K562 (cell line): ENCODE measurements around the gene CHCHD6. TPM values are rescaled to one million over a fixed set of nuclear protein-coding genes. Genes with fewer than 3 reads are reported as not detected.

Experiments
- ATAC-seq: fragments of 200-7000 bp; cut with Tn5 transposase; 3 replicates; pipeline ENCODE4 v1.9.1; 2020; ENCODE audit warnings: moderate library complexity
- BruUV-seq: library from RNA; stranded (reverse); fragments of 400-500 nt; replicated peaks from 2 replicates; lab custom pipeline; 2021; lab: Mats Ljungman, UMichigan
- CTCF ChIA-PET: fragments of 300-600 bp; formaldehyde crosslinking; extraction: SDS; loops from one replicate; lab custom pipeline; 2021; ENCODE audit warnings: low intra/inter-chr PET ratio; lab: Yijun Ruan, JAX
- POLR2A ChIA-PET: fragments of 300-600, 350-650 bp; sonication (Branson Sonifier 250); formaldehyde crosslinking; extraction: SDS; loops from one replicate; lab custom pipeline; 2021; ENCODE audit warnings: antibody characterized with exemption, inconsistent platforms; lab: Yijun Ruan, JAX
- DNase-seq, 4 experiments: peaks; one replicate each; pipeline versions ENCODE4 v3.0.0 to v3.0.0-alpha.2; 2011 to 2018; ENCODE audit warnings: low spot score in 3 of 4, mixed read lengths in 3 of 4; ENCODE audit errors: extremely low read depth in 1 of 4
- FAIRE-seq: peaks from 2 replicates; lab custom pipeline; 2011; peaks lifted over from hg19 to GRCh38; lab: Jason Lieb, UNC
- H2AFZ ChIP-seq: 2 replicates; pipeline ENCODE4 v1.6.0; 2011; ENCODE audit warnings: low read depth, low read length, control low read depth, inconsistent platforms
- H3K27ac ChIP-seq: fragments of 200-600 bp; 3 replicates; pipeline ENCODE4 v1.8.0; 2011; ENCODE audit warnings: low read depth, mild to moderate bottlenecking, control low read depth, inconsistent platforms, low read length, moderate library complexity, mixed read lengths; ENCODE audit errors: extremely low read depth
- H3K27me3 ChIP-seq, 2 experiments: fragments of 300-600 bp in 1 of 2; 2 replicates in 1 of 2; 3 replicates in 1 of 2; pipeline versions ENCODE4 v1.6.0 to v1.8.0; 2011; ENCODE audit warnings: inconsistent platforms in 2 of 2, low read length in 2 of 2, mild to moderate bottlenecking in 1 of 2, mixed read lengths in 1 of 2, moderate library complexity in 1 of 2; ENCODE audit not compliant: control insufficient read depth in 2 of 2, insufficient read depth in 2 of 2
- H3K36me3 ChIP-seq: fragments of 300-600 bp; 3 replicates; pipeline ENCODE4 v1.8.0; 2011; ENCODE audit warnings: mild to moderate bottlenecking, low read length, inconsistent platforms; ENCODE audit not compliant: control insufficient read depth, insufficient read depth
- H3K4me1 ChIP-seq, 2 experiments: fragments of 200-600 bp in 1 of 2; replicated peaks in 1 of 2; 2 replicates in 1 of 2; 3 replicates in 1 of 2; pipeline versions ENCODE4 v1.5.1 to v1.8.0; 2011; ENCODE audit warnings: inconsistent platforms in 2 of 2, low read length in 2 of 2, mild to moderate bottlenecking in 1 of 2, mixed read lengths in 1 of 2, moderate library complexity in 1 of 2; ENCODE audit not compliant: control insufficient read depth in 2 of 2, insufficient read depth in 2 of 2
- H3K4me2 ChIP-seq: 2 replicates; pipeline ENCODE4 v1.6.1; 2011; ENCODE audit warnings: low read length, control low read depth, inconsistent platforms, mixed read lengths; ENCODE audit not compliant: insufficient read depth
- H3K4me3 ChIP-seq: fragments of 200-600 bp; sonication (generic), shearing (Covaris generic); 2 replicates; pipeline ENCODE4 v1.5.1; 2016; ENCODE audit warnings: control low read depth, inconsistent platforms
- H3K79me2 ChIP-seq: fragments of 200-600 bp; 3 replicates; pipeline ENCODE4 v1.8.0; 2011; ENCODE audit warnings: low read length, inconsistent platforms; ENCODE audit not compliant: control insufficient read depth, insufficient read depth
- H3K9ac ChIP-seq, 2 experiments: 2 replicates each; pipeline versions ENCODE4 v1.6.0 to v1.6.1; 2011; ENCODE audit warnings: low read depth in 2 of 2, low read length in 2 of 2, control low read depth in 1 of 2, inconsistent platforms in 1 of 2, mild to moderate bottlenecking in 1 of 2, mixed read lengths in 1 of 2; ENCODE audit not compliant: insufficient read depth in 1 of 2
- H3K9me1 ChIP-seq: one replicate; pipeline ENCODE4 v1.6.0; 2011; ENCODE audit warnings: inconsistent platforms, mild to moderate bottlenecking, low read length, moderate library complexity; ENCODE audit not compliant: control insufficient read depth, insufficient read depth
- H3K9me3 ChIP-seq: replicated peaks from 2 replicates; pipeline ENCODE4 v1.5.1; 2011; ENCODE audit warnings: low read depth, low read length, inconsistent platforms; ENCODE audit not compliant: control insufficient read depth, insufficient read depth
- H4K20me1 ChIP-seq: replicated peaks from 2 replicates; pipeline ENCODE4 v1.6.1; 2011; ENCODE audit warnings: low read length, inconsistent platforms, mixed read lengths; ENCODE audit not compliant: control insufficient read depth, insufficient read depth
- BRF1 ChIP-seq: IDR thresholded peaks from 3 replicates; pipeline ENCODE4 v1.6.1; 2011; ENCODE audit warnings: borderline replicate concordance, mild to moderate bottlenecking; ENCODE audit not compliant: insufficient read length; ENCODE audit errors: extremely low read depth
- CEBPB ChIP-seq: fragments of 450-650 bp; IDR thresholded peaks from 2 replicates; pipeline ENCODE4 v1.6.1; 2016; ENCODE audit warnings: missing genetic modification characterization, missing compliant biosample characterization
- HOXB6 ChIP-seq: fragments of 250-450 bp; sonication (Bioruptor Pico); IDR thresholded peaks from 2 replicates; pipeline ENCODE4 v1.5.1; 2022; ENCODE audit warnings: mild to moderate bottlenecking, borderline replicate concordance
- MAFF ChIP-seq: IDR thresholded peaks from 2 replicates; pipeline ENCODE4 v1.6.1; 2012; ENCODE audit warnings: low read length, improper control_type of control experiment
- RBBP5 ChIP-seq: fragments of 200-600 bp; sonication (generic); IDR thresholded peaks from 2 replicates; pipeline ENCODE4 v1.6.1; 2012; ENCODE audit warnings: borderline replicate concordance, mild to moderate bottlenecking, low read length, control low read depth, inconsistent platforms; ENCODE audit not compliant: insufficient read depth, poor library complexity, severe bottlenecking
- SMAD2 ChIP-seq: fragments of 150-350 bp; IDR thresholded peaks from 2 replicates; pipeline ENCODE4 v1.6.1; 2014; ENCODE audit warnings: low read depth, mild to moderate bottlenecking, low read length
- WGBS: fragments of 100-300 bp; shearing (Covaris generic); methylation state at CpG from one replicate; pipeline ENCODE4 v1.1.6; 2016; ENCODE audit warnings: low coverage, mixed read lengths; ENCODE audit not compliant: insufficient coverage; ENCODE audit errors: missing lambda C conversion rate; 5-methylcytosine and 5-hydroxymethylcytosine counted together
- in situ Hi-C: fragments of 300-500 bp; cut with MboI; formaldehyde crosslinking; loops from 4 replicates; pipeline ENCODE4 v1.15.0; 2018; ENCODE audit warnings: inconsistent platforms, mixed read lengths
- intact Hi-C: fragments of 100-400 bp; cut with micrococcal nuclease; formaldehyde crosslinking; loops from 2 replicates; pipeline ENCODE4 v1.14.2; 2022
- polyA plus RNA-seq, 8 experiments: library from polyadenylated mRNA; depleted of rRNA in 4 of 8; stranded (reverse) in 5 of 8; unstranded in 3 of 8; fragments of >200 nt; fragmentation: Nextera tagmentation in 2 of 8; fragmentation: Illumina TruSeq in 1 of 8; extraction: Ambion mirVana in 2 of 8; extraction: Trizol in 1 of 8; gene quantifications; 2 replicates each; pipeline versions ENCODE4 v1.2.1 to v1.2.3, GENCODE V29; 2011 to 2014; ENCODE audit warnings: inconsistent platforms in 1 of 8, missing spikeins in 1 of 8
- total RNA-seq, 7 experiments: library from RNA; depleted of rRNA in 6 of 7; stranded (reverse); fragments of >200 nt in 6 of 7; fragmentation: Illumina TruSeq in 2 of 7; extraction: Trizol in 2 of 7; gene quantifications; 2 replicates each; pipeline versions ENCODE4 v1.2.1 to v1.2.3, GENCODE V29; 2011 to 2021; ENCODE audit warnings: low replicate concordance in 1 of 7

The CHCHD6 gene
- total and polyA plus RNA-seq, 9 of the 15 experiments (the other 6 are each of a cell fraction or from before 2014, with no cell fraction given) = 4.6 to 18.6 (median 10.9) TPM

DNA sequence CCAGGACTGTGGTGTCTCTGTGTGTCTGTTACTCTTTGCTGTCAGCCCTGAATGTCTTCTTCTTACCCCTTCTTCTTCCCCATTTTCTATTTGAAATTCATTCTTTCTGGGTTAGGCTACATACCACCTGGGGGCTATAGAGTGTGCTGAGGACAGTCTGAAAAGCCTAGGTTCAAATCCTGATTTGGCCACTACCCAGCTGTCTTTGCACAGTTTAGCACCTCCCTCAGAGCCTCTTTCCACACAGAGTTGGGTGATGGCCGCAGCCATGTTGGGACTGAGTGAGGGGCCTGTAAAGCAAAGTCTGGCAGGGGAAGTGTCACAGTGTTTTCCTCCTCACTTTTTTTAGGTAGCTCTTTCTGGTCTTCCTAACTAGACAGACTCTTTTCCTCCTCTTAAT lies 113.7 kb downstream of the CHCHD6 start:
- FAIRE-seq (no peak), ATAC-seq (no peak), DNase-seq (no peak)
- ChIA-PET CTCF (no interaction called here), POLR2A (interaction anchor here (0.7 kb wide), 1 partner anchor 8 kb away, joined by 3 read pairs; no protein-coding TSS in a partner anchor)
- H3K36me3 ChIP-seq = no peaks in the 10 kb centered on the region
- intact Hi-C loops = no loop called here
- H3K79me2 ChIP-seq = no peaks in the 10 kb centered on the region
- no peak overlapping the region for H3K27ac ChIP-seq
- H3K4me3 ChIP-seq = no peak overlapping the region
- H3K27me3 ChIP-seq = no peaks in the 10 kb centered on the region
- no peaks in the 10 kb centered on the region for H3K9me1 ChIP-seq
- BruUV-seq = no TSS peak
- no peaks in the 10 kb centered on the region for H4K20me1 ChIP-seq
- WGBS = 92% methylated on average over 1 of the region's 1 CpG
- H3K9me3 ChIP-seq = no peaks in the 10 kb centered on the region
- no peak overlapping the region; a peak in 1 of 4 replicates for H3K9ac ChIP-seq
- H3K4me2 ChIP-seq = no peak overlapping the region
- TF ChIP-seq HOXB6 (CRISPR knock-in tag) (no peak), RBBP5 (no peak), SMAD2 (no peak), CEBPB (no peak), BRF1 (no peak), MAFF (no peak)
- H3K4me1 ChIP-seq = no peaks in the 10 kb centered on the region; a peak in 1 of 5 replicates
- no peak overlapping the region for H2AFZ ChIP-seq
- in situ Hi-C loops = no loop called here
